Progenitor cell of endocrine pancreas (in vitro differentiated cells): ENCODE measurements around the gene DIP2C. TPM values are rescaled to one million over a fixed set of nuclear protein-coding genes. Genes with fewer than 3 reads are reported as not detected.

ENCODE experiments used
- DNase-seq: peaks from one replicate; pipeline ENCODE4 v3.0.0; 2021; ENCODE audit warnings: low spot score; ENCODE audit not compliant: unreplicated experiment
- H3K27ac Mint-ChIP-seq: 2 replicates; pipeline ENCODE4 v1.8.0; 2021; ENCODE audit warnings: mild to moderate bottlenecking, moderate library complexity, mixed read lengths
- H3K27me3 Mint-ChIP-seq: 2 replicates; pipeline ENCODE4 v1.8.0; 2021; ENCODE audit warnings: mixed read lengths
- H3K36me3 Mint-ChIP-seq: 2 replicates; pipeline ENCODE4 v1.8.0; 2022; ENCODE audit warnings: mixed read lengths; ENCODE audit not compliant: insufficient read depth
- H3K4me1 Mint-ChIP-seq: 2 replicates; pipeline ENCODE4 v1.8.0; 2021; ENCODE audit warnings: low read depth, mixed read lengths
- H3K4me3 Mint-ChIP-seq: 2 replicates; pipeline ENCODE4 v1.8.0; 2021; ENCODE audit warnings: low read depth, mild to moderate bottlenecking, moderate library complexity, mixed read lengths
- H3K9me3 Mint-ChIP-seq: 2 replicates; pipeline ENCODE4 v1.8.0; 2021; ENCODE audit warnings: low read depth, mixed read lengths
- total RNA-seq: library from RNA; stranded (reverse); gene quantifications from 2 replicates; pipeline ENCODE4 v1.2.1, GENCODE V29; 2021
- TF ChIP-seq, protein P1 (sequence below): fragments of 200-600 bp; sonication (generic); IDR thresholded peaks from one replicate; pipeline ENCODE4 v1.5.0; 2021; ENCODE audit warnings: antibody characterized with exemption, mild to moderate bottlenecking; ENCODE audit not compliant: unreplicated experiment

Gene DIP2C
- total RNA-seq, 1 donor from 2014 or later: 27.2 TPM

DNA sequence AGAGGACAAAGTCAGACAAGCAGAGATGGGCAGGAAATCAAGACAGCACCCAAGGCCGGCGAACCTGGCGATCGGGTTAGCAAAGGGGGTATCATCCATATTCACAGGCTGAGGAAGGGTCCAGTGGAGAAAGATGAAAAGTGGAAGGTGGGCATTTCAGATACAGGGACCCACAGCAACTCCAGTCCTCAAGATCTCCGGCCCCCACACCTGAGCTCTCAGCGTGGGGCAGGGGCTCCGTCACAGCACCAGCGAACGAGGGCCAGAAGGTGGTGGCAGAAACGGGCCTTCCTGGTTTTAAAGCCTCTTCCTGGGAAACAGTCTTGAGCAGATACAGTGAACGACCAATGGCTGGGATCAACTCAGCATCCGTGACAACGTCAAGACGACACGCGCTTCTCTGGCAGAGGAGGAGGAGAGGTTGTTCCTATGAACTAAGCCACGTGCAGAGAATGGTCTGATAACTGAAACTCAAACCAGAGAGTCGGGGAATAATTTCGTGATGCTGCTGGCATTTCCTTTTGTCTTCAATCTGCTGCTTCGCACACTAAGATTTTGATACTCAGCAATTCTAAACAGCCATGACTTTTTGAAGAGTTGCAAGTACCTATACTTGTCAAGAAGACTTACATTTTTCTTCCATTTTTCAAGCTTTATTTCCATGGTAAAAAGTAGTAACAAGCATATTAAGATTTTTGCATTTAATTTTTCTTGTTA is 334.4 kb downstream of the DIP2C start:
- H3K4me1 Mint-ChIP-seq: no peaks in the 10 kb centered on the region
- H3K27ac Mint-ChIP-seq: no peak overlapping the region
- TF ChIP-seq, protein P1, sequence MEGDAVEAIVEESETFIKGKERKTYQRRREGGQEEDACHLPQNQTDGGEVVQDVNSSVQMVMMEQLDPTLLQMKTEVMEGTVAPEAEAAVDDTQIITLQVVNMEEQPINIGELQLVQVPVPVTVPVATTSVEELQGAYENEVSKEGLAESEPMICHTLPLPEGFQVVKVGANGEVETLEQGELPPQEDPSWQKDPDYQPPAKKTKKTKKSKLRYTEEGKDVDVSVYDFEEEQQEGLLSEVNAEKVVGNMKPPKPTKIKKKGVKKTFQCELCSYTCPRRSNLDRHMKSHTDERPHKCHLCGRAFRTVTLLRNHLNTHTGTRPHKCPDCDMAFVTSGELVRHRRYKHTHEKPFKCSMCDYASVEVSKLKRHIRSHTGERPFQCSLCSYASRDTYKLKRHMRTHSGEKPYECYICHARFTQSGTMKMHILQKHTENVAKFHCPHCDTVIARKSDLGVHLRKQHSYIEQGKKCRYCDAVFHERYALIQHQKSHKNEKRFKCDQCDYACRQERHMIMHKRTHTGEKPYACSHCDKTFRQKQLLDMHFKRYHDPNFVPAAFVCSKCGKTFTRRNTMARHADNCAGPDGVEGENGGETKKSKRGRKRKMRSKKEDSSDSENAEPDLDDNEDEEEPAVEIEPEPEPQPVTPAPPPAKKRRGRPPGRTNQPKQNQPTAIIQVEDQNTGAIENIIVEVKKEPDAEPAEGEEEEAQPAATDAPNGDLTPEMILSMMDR: no peak
- H3K4me3 Mint-ChIP-seq: no peak overlapping the region
- no peaks in the 10 kb centered on the region for H3K27me3 Mint-ChIP-seq
- H3K9me3 Mint-ChIP-seq: no peaks in the 10 kb centered on the region
- no peak for DNase-seq
- peaks cover 29% of the 10 kb centered on the region for H3K36me3 Mint-ChIP-seq

DNA sequence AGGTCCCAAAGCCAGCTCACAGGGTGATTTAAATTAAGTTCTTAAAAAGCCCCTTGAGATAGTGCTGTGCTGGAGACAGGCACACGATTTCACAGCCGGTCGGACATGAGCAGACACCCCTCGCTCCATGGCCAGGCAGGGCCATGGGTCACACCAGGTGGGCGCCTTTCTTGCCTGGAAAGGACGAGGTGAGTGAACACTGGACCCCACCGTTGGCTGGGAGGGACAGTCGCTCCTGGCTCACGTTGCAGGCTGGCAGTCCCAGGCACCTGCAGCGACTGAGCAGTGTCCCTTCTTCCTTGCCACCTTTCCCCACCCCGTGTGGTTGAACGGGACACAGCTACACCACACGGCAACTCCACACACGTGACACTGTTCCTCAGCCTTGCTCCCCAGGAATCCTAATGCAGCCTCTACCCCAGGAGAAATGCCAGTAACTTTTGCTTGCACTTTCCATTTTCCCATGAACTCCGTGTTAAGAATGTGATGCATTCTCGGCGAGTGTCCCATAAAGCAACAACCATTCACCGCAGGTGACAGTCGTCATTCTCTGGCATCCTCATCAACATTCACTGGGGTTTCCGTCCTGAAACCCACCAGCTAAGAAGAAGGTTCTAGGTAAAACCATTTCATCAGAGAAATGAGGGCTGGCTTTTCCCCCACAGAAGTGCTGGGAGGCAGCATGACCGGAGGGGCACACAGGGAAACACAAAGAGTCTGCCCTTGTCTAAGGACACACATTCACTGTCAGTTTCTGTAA is 336.8 kb downstream of the DIP2C start:
- DNase-seq: no peak

DNA sequence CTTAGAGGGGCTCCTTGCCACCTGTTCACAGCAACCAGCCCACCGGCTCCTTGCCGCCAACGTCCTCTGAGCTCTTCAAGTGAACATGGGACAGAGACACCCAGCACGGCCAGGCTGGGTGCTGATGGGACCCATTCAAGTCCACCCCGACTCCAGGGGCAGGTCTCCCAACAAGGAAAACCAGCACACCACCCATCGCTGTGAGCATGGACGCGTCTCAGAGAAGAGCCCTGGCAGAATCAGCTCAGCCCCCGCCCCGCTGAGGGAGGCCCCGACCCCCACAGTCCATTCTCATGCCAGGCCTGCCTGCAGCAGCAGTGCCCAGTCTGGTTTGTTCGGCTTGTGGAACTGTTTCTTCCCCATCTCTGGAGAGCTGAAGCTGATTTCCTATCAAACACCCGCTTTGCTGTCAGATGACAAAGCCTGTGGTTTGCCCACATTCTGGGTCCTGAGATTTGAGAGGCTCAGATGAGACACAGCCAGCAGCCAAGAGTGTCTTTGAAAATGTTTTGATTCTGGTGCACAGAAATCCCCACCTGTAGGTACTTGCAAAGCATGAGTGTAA is 337.6 kb downstream of the DIP2C start:
- H3K36me3 Mint-ChIP-seq: peaks cover 39% of the 10 kb centered on the region
- no peaks in the 10 kb centered on the region for H3K27me3 Mint-ChIP-seq
- no peak overlapping the region for H3K27ac Mint-ChIP-seq
- no peak overlapping the region for H3K4me3 Mint-ChIP-seq
- no peak for DNase-seq
- TF ChIP-seq, protein P1: no peak
- no peaks in the 10 kb centered on the region for H3K4me1 Mint-ChIP-seq
- H3K9me3 Mint-ChIP-seq: peaks cover 7% of the 10 kb centered on the region

More for the DNA sequence above, 336.8 kb downstream of the DIP2C start:
- Mint-ChIP-seq H3K9me3 (peaks cover 6% of the 10 kb centered on the region), H3K27me3 (no peaks in the 10 kb centered on the region), H3K27ac (peak overlapping the region; percentile 65), H3K36me3 (peaks cover 39% of the 10 kb centered on the region), H3K4me1 (no peaks in the 10 kb centered on the region), H3K4me3 (no peak overlapping the region)
- TF ChIP-seq, protein P1: no peak

GRCh38 chr10:350981-351501 is 338.4 kb downstream of the DIP2C start:
- Mint-ChIP-seq H3K9me3 (peaks cover 7% of the 10 kb centered on the region), H3K27ac (peak overlapping the region; percentile 56), H3K4me1 (no peaks in the 10 kb centered on the region), H3K27me3 (no peaks in the 10 kb centered on the region), H3K36me3 (peaks cover 38% of the 10 kb centered on the region), H3K4me3 (no peak overlapping the region)
- TF ChIP-seq, protein P1: no peak
- DNase-seq: no peak

DNA sequence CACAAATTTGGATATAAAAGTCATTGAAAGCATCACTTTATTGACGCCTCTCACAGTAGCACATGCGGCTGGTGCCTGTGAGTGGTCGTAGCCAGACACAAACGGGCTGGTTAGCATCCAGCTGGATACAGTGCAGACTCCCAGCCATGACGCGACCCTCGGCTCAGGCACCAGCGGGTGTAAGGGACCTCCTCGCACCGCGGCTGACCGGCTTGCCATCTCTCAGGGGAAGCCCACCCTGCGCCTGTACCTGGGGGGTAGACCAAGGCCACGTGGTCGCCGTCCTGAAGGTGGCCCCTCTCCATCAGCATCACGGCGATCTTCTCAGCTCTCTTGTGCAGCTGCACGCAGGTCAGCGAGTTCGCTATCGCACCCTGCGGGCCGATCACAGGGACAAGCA is 340.4 kb downstream of the DIP2C start:
- H3K27ac Mint-ChIP-seq: no peak overlapping the region
- H3K4me1 Mint-ChIP-seq: no peaks in the 10 kb centered on the region
- TF ChIP-seq, protein P1: no peak
- no peak for DNase-seq
- no peaks in the 10 kb centered on the region for H3K27me3 Mint-ChIP-seq
- H3K4me3 Mint-ChIP-seq: no peak overlapping the region
- H3K9me3 Mint-ChIP-seq: peaks cover 7% of the 10 kb centered on the region
- peaks cover 35% of the 10 kb centered on the region for H3K36me3 Mint-ChIP-seq
